HUDEP-2 (cell line): Measurements from ENCODE around the gene SIRT5.

ENCODE experiments used
- DNase-seq, 76 experiments: peaks; one replicate each; lab custom pipeline; 2025; ENCODE audit not compliant: unreplicated experiment in 76 of 76; lab: John Stamatoyannopoulos, UW

Gene SIRT5

DNA sequence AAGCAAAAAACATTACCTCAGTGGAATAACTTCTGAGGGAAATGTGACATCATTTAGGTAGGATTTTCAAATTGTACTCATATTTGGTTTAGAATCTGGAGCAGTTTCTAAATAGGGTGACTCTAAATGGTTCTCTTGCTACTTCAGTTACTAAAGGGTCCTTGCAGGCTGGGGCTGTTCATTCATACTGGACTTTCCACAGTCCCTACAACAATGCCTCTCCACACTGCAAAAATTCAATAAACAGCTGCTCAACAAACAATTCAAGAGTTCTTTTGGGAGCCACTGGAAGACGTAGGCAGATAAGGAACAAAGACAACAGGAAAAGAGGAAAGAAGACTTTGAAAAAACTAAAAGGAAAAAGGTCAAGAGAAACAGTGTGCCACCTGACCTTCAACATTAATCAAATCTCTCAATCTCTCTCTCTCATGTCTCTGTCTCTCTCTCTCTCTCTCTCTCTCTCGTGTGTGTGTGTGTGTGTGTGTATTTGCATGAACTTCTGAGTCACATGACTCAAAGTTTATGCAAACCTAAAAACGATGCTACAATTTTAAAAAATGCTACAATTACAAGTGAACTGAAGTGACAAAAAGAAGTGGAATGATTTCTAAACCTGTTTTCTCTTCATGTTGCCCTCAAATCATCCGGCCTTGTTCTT lies 55.2 kb downstream of the SIRT5 start:
- DNase-seq, result no peak

DNA sequence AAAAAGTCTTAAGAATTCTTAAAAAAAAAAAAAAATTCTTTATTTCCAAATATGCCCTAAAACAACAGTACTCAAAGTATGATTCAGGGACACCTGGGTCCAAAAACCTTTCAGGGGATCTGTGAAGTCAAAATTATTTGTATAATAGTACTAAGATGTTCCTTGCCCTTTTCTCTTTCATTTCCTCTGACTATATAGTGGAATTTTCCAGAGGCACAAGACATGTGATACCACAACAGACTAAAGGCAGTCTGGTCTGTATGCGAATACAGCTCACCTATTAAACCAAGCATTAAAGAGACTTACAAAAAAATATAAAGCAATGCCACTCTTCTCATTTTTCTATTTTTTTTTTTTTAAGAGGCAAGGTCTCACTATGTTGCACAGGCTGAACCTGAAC lies 56.1 kb downstream of the SIRT5 start:
- DNase-seq, result no peak

DNA sequence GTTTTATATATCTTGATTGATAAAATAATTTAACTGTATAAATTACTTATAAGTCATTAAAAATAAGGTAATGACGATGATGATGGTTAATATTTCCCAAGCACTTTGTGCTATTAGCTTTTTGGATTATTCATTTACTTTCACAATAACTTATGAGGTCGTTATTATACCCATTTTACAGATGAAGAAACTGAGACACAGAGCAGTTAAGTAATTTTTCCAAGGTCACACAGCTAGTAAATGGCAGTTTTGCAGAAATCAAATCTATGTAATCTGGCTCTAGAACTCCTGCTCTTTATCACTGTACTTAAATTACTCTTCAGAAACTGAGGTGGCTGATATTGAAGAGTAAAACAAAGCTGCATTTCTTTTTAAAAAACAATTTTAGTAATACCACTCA lies 58.9 kb downstream of the SIRT5 start:
- no peak for DNase-seq

DNA sequence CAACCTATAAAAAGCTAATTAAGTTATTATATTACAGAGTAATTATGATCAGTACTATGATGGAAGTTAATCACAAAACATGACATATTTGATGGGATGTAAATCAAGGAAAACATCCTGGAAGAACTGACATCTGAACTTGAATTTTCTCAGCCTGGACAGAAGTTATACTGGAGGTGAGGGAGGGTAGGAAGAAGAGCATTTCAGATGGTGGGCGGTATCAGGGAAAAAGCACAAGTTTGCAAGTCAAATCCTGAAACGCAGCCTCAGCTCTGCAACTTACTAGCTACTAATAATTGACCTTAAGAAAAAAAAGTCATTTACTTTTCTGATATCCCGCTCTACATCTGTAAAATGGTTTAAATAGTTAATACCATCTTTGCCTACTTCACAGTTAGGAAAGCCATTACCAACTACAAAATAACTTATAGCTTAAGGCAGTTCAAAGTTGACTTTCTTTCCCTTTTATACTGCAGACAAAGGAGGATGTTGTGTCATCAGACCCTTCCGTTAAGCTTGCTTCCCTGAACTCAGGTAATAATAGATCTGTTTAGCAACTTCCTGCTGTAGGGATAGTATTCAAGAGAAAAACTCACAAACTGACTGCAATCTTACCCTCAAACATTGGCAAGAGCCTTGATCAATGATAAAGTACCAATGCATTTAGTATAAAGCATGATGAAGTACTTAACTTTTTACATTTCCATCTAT lies 61.7 kb downstream of the SIRT5 start:
- no peak for DNase-seq

DNA sequence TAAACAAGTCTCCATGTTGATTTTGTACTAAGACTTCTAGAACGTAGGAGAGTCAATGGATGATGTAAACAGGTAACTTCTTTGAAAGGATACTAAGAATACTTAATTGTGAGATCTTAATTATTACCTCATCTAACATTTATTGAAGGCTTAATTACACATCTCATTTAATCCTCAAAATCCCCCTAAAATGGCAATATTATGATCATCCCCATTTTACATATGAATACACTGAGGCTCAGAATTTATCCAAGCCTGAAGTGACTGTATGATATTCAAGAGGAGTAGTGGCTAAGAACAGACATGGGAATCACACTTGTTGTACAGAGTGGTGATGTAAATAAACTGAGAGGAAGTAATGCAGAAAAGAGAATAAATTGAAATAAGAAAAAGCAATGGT lies 63.6 kb downstream of the SIRT5 start:
- no peak for DNase-seq

DNA sequence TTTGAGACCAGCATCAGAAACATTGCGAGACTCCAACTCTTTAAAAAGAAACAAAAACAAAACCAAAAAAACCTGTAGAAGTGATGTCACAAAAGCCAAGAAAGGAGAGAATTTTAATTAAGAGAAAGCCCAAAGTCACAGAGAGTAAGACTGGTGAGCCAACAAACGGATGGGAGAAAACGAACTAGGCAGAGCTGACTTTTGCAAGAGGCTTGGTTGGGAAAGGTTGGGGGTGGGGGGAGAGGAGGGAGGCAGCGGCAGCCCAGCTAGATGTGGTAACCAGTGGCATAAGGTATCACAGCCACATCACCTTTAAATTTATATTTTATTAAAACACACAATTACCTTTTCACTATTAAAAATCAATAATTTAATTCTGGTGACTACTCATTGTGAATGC lies 64.2 kb downstream of the SIRT5 start:
- no peak for DNase-seq

DNA sequence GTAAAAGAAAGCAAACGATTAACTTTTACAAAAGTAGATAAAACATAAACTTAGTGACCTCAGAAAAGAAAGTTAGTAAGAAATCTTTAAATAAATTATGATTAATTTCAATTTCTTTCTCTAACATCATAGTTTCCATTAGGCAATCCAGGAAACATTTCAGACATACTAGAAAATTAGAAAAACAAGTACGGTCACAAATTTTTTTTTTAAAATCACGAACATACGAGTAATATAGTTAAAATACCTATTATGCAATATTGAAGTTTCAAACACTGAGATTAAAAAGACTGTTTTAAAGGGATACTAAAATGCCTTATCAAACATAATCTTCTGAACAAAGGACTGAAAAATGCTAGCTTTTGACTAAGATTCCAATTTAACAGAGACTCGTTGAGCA lies 66.9 kb downstream of the SIRT5 start:
- no peak for DNase-seq

DNA sequence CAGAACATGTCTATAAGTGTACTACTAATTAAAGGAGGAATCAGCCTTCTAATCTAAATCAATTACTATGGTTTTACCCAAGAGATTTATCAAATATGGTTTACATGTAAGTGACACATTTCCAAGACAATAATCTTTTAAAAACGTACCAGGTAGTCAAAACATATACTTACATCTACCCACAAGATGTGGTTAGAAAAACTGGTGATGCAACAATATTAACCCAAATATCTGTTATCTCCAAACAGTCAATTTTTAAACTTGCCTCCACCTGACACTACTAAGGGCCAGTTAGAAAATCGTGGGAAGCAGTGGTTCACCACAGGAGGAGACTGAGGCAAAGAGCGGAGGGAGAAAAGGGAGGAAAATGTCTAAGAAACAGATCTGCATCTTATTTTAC lies 68.7 kb downstream of the SIRT5 start:
- DNase-seq, result no peak

DNA sequence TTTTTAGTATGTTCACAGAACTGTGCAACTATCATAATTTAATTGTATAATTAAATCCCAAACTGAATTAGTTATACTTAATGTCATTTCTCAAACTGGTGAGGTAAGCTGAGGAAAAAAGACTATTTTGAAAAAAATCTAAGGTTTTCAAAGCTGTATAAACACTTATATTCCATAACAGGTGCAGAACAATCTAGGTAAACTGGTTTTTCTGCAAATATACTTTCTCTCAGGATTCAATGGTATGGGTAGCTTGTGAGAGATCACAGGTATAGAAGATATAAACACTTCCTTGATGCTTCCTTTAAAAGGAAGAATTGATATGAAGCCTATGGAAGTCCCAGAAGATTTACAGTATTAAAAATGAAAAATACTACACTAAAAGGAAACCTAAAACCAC lies 74.4 kb downstream of the SIRT5 start:
- no peak for DNase-seq

DNA sequence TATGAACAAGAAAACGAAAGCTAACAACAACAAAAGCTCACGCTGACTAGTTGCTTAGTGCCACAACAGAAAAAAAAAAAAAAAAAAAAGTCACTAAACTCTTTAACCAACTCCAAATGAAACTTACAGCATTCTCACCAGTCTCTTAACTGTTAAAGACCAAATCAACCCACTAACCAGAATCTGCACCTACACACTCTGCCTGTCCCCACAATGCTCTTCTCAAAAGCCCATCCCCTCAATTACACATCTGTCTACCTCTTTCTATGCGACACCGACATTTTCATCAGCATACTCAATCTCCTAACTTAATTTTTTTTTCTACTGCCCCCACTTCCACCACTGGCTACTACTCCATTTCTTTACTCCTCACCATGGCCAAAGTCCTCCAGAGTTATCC lies 75.0 kb downstream of the SIRT5 start:
- no peak for DNase-seq

DNA sequence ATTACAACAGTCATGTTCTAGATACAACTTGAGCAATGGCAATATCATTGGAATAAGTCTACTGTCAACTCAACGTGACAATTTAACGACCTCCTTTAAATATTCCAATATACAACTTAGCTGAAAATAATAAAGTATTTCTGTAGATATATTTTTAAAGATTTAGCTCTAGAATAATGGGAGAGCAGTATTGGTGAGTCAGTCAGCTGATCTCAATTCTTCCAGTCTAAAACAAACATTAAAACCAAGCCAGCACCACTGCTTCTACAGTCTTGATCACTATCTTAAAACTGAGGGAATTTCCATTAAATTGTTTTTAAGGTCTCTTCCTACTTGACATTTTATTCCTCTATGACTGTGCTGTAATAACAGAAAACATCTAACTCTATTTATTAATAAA lies 78.9 kb downstream of the SIRT5 start:
- peak in 3 of 76 experiments; percentile 11 to 18 (median 13) for DNase-seq

DNA sequence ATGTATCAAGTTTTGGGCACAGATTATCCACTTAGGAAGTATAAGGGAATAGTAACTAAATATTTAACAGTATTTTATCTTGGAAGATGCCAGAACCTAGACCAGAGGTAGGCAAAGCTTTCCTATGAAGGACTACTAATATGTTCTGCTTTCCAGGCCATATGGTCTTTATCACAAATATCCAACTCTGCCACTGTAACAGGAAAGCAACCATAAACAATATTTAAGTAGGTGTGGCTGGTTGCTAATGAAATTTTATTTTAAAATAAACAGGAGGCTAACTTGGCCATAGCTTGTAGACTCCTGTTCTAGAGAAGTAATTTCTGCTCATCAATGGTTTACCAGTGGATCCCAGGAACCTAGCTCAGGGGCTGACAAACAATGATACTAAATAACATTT lies 80.1 kb downstream of the SIRT5 start:
- DNase-seq, result no peak

DNA sequence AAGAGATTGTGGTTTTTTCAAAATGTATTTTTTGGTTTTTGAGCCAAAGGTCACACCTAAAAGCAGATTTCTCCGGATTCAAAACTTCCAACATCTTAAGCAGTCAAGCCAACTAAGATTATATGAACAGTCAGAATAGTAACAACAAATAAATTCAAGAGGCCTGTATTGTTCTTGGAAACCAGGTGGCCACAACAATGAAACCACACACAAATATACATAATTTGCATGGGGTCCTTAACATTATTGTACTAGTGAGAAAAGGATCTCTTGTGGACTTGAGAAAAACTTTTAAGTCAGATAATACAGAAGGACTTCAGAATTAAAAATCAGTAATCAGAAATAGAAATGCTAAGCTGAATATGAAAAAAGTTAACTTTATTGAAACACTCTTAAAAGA lies 81.3 kb downstream of the SIRT5 start:
- DNase-seq, result no peak

DNA sequence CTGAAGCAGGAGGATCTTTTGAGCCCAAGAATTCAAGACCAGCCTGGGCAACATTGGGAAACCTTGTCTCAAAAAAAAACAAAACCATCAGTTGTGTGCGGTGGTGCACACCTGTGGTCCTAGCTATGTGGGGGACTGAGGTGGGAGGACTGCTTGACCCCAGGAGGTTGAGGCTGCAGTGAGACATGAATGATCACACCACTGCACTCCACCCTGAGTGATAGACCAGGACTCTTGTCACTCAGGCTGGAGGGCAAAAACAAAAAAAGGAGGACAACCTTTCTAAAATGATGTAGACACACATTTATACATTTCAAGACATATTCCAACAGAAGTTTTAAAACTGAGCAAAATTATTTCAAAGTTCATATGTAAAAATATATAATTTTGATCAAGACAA lies 85.9 kb downstream of the SIRT5 start:
- DNase-seq, result no peak

DNA sequence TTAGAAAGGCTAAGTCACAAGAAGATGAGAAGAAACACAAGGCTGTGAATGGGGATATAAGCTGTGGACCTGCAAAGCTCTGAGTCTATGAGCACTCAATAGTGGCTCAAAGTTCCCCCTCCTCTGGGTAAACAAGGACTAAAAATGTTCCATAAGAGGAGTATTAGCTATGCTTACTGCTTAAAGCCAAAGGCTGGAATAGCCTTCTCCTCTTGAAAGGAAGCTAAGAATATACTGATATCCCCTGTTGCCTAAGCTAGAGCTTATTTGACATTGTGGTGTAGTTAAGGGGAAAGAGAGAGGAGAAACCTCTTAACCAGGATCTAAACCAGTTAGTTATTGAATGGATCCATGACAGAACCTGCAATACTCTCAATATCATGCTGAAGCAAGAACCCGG lies 86.5 kb downstream of the SIRT5 start:
- no peak for DNase-seq

DNA sequence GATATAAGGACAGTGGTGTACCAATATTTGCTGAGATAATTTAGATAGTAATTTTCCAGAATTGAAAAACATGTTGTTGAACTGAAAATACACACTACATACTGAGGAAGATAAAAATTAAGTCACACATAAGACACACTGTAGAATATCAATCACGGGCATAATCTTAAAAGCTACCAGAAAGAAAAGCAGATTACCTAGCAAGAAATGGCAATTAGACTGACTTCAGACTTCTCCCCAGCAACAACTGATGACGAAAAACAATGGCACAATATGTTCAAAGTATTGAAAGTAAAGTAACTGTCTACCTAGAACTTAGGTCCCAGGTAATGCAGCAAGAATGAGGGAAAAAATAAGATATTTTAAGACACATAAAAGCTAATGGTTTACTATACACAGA lies 87.2 kb downstream of the SIRT5 start:
- DNase-seq, result no peak

DNA sequence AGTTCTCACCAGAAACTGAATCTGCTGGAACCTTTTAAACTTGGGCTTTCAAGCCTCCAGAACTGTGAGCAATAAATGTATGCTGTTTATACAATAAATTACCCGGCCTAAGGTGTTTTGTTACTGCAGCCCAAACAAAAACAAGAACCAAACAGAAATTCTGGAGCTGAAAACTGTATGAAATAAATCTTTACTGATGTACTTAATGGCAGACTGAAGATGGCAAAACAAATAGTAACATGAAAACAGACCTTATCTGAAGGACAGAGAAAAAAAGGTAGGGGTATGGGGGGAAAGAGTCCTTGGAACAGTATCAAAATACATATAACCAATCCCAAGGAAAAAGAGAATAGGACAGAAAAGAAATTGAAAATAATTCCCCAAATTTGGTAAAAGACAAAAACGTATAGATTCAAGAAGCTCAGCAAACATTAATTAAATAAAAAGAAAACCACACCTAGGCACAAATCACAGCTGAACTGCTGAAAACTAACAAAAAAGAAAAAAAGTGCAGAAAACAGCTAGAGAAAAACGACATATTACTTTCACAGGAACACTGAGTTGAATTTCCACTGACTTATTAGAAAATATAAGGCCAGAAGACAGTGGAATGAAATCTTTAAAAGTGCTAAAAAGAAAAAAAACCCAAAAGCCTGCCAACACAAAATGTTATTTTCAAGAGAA lies 88.4 kb downstream of the SIRT5 start:
- no peak for DNase-seq

DNA sequence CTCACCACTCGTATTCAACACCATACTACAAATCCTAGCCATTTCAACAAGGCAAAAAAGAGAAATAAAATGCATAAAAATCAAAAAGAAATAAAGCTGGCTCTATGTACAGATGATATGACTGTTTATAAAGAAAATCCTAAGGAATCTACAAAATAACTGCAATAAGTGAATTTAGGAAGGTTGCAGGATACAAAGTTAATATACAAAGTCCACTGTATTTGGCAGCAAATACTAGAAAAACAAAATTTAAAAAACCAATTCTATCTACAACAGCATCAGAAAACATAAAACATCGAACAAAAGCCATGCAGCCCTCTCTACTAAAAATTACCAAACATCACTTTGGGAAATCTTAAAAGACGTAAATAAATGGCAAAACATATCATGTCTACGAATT lies 89.6 kb downstream of the SIRT5 start:
- DNase-seq, result no peak
